Measurements from ENCODE around the gene AOC2. TPM values are rescaled to one million over a fixed set of nuclear protein-coding genes. Genes with fewer than 3 reads are reported as not detected.

Gene AOC2
- total RNA-seq, result 1 to 10 TPM in 2 of 4 donors, under 1 TPM in 1, not detected in 1; 0.70 to 2.3 (median 1.6) TPM

- no peak within 1 kb of the TSS for H3K4me3 ChIP-seq
- TF ChIP-seq CTCF (IDR thresholded peaks at IDR 0.05), result no peak
- no peaks in the 10 kb centered on the region for H3K9me3 ChIP-seq
- peaks cover 0 to 6% (median 0%) of the 10 kb centered on the region in 4 donors for H3K4me1 ChIP-seq
- no peak within 1 kb of the TSS for H3K27ac ChIP-seq
- H3K36me3 ChIP-seq, result peaks cover 0 to 60% (median 0%) of the 10 kb centered on the region in 3 donors
- no peaks in the 10 kb centered on the region for H3K27me3 ChIP-seq
- peak in 1 of 3 donors; percentile 17 for DNase-seq
Observed at GRCh38 chr17:42844271-42844670, at the start of gene AOC2. Gene AOC2 (plus strand): TSS chr17:42844580. CDS start chr17:42844627, 47 bp downstream.

GRCh38 chr17:42795061-42795460, 49.3 kb upstream of the AOC2 start:
- peaks cover 0 to 29% (median 2%) of the 10 kb centered on the region in 4 donors for H3K4me1 ChIP-seq
- no peak for DNase-seq
- peaks cover 0 to 5% (median 0%) of the 10 kb centered on the region in 3 donors for H3K36me3 ChIP-seq
- no peak overlapping the region for H3K27ac ChIP-seq
- no peak overlapping the region for H3K4me3 ChIP-seq
- no peaks in the 10 kb centered on the region for H3K27me3 ChIP-seq
- H3K9me3 ChIP-seq, result no peaks in the 10 kb centered on the region
- TF ChIP-seq CTCF (IDR thresholded peaks at IDR 0.05) (no peak), POLR2A (IDR thresholded peaks at IDR 0.05) (no peak)

GRCh38 chr17:42795465-42795864, 48.9 kb upstream of the AOC2 start:
- Histone ChIP-seq H3K27me3 (no peaks in the 10 kb centered on the region), H3K27ac (no peak overlapping the region), H3K4me1 (peaks cover 0 to 29% (median 2%) of the 10 kb centered on the region in 4 donors), H3K9me3 (no peaks in the 10 kb centered on the region), H3K4me3 (no peak overlapping the region), H3K36me3 (peaks cover 0 to 5% (median 0%) of the 10 kb centered on the region in 3 donors)
- peak in 1 of 3 donors; percentile 46 for DNase-seq
- TF ChIP-seq POLR2A (IDR thresholded peaks at IDR 0.05), result no peak

DNA sequence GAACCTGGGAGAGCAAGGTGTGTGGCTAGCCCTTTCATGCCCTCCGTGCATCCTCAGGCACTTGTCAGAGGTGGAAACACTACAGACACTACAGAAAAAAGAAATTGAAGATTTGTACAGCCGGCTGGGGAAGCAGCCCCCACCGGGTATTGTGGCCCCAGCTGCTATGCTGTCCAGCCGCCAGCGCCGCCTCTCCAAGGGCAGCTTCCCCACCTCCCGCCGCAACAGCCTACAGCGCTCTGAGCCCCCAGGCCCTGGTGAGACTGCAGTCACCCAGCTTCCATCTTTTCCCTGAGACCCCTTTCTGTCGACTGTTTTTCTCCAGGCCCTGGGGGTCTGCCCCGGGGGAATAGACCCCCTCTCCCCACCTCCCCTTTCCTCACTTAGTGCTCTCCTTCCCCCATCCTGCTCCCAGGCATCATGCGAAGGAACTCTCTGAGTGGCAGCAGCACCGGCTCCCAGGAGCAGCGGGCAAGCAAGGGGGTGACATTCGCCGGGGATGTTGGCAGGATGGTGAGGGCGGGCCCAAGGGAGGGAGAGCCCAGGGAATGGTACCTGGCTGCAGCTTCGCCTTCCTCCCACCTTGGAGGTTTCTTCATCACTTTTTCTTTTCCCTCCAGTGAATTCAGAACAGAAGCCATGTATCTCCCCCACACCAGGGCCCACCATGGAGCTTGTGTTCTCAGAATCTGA, 48.2 kb upstream of the AOC2 start:
- Histone ChIP-seq H3K36me3 (peaks cover 0 to 5% (median 0%) of the 10 kb centered on the region in 3 donors), H3K27me3 (no peaks in the 10 kb centered on the region), H3K27ac (peak overlapping the region in 2 of 4 donors; percentile 83 to 93), H3K9me3 (no peaks in the 10 kb centered on the region), H3K4me1 (peaks cover 0 to 29% (median 2%) of the 10 kb centered on the region in 4 donors), H3K4me3 (no peak overlapping the region)
- DNase-seq, result peak in 2 of 3 donors; percentile 38 to 40
- TF ChIP-seq POLR2A (IDR thresholded peaks at IDR 0.05), result no peak

DNA sequence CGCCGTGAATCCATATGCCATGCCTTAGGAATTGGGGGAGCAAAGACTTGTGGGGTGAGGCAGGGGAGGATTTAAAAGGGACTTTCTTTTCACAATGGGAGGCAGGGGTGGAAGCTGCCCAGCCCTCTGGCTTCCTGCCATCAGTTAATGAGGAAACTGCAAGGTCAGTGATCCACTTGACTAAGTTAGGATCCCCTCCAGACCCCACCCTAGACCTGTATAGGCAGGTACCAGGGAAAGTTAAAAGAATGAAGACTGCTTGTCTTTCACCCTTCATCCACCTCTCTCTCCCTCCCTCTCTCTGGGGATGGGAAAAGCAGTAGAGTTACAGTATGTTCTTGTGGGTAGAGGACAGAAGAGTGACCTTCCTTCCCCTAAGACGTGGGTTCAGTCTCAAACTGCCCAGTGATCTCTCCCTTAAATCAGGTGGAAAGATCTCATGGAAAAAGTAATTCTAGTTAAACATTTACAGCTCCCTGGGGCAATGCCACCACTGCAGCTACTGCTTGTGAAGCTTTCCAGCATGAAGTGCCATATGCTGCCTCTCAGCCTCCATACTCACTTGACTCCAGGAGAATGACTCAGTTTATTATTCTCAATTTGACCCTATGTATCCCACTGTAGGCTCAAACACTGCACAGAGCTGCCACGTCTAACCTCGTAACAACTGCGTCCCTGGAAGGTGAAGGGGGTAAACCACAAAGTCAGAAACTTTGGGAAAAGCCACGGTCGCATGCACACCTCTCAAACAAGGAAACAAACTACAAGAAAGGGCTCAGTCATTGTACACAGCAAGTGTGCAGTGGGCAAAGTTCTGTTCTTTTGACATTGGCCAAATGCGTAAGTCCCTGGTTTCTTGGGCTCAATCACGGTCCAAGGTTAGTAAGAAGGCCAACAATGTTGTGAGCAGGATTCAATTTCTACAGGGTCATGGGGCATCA, 47.0 kb upstream of the AOC2 start:
- Histone ChIP-seq H3K4me1 (peaks cover 0 to 29% (median 2%) of the 10 kb centered on the region in 4 donors), H3K27ac (peak overlapping the region in 3 of 4 donors; percentile 68 to 93 (median 83)), H3K27me3 (no peaks in the 10 kb centered on the region), H3K36me3 (peaks cover 0 to 5% (median 0%) of the 10 kb centered on the region in 3 donors), H3K9me3 (no peaks in the 10 kb centered on the region), H3K4me3 (peak overlapping the region; percentile 66 to 96 (median 84))
- TF ChIP-seq POLR2A (IDR thresholded peaks at IDR 0.05) (peak; percentile 79 to 86), CTCF (IDR thresholded peaks at IDR 0.05) (no peak)
- DNase-seq, result peak in 2 of 3 donors; percentile 60 to 79

DNA sequence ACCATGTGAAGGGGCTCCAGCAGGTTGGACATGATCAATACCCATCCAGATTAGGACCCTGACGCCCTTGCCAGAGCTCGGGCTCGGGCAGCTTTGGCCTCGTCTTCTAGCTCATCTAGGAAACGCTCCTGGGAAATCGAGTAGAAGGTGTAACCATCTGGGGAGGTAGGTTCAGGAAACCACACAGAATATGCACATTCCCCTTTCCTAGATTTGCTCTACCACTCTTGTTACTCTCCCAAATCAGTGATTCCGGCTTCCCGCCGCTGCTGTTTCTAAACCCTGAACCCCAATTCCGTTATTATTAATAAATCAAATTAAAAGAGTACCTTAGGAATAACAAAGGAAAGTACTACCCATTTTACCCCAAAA, 46.4 kb upstream of the AOC2 start:
- H3K4me3 ChIP-seq, result peak overlapping the region; percentile 66 to 96 (median 84)
- no peaks in the 10 kb centered on the region for H3K9me3 ChIP-seq
- peaks cover 0 to 29% (median 2%) of the 10 kb centered on the region in 4 donors for H3K4me1 ChIP-seq
- peak in 1 of 3 donors; percentile 42 for DNase-seq
- TF ChIP-seq POLR2A (IDR thresholded peaks at IDR 0.05), result no peak
- no peak for TF ChIP-seq CTCF (IDR thresholded peaks at IDR 0.05)
- H3K36me3 ChIP-seq, result peaks cover 0 to 5% (median 0%) of the 10 kb centered on the region in 3 donors
- no peaks in the 10 kb centered on the region for H3K27me3 ChIP-seq
- peak overlapping the region; percentile 68 to 93 (median 78) for H3K27ac ChIP-seq
